HG02759 (cell line): ENCODE results near the gene RNF130.
"Not testable (repeated sequence)": the region's sequence is repeated elsewhere in the genome, so short reads cannot be mapped to it uniquely, and the experiment has no call there.

Experiments used
- ATAC-seq: cut with Tn5 transposase; IDR thresholded peaks from one replicate; pipeline ENCODE4 v1.9.1; 2021; ENCODE audit warnings: mild to moderate bottlenecking, moderate library complexity; ENCODE audit not compliant: unreplicated experiment

RNF130 gene

DNA sequence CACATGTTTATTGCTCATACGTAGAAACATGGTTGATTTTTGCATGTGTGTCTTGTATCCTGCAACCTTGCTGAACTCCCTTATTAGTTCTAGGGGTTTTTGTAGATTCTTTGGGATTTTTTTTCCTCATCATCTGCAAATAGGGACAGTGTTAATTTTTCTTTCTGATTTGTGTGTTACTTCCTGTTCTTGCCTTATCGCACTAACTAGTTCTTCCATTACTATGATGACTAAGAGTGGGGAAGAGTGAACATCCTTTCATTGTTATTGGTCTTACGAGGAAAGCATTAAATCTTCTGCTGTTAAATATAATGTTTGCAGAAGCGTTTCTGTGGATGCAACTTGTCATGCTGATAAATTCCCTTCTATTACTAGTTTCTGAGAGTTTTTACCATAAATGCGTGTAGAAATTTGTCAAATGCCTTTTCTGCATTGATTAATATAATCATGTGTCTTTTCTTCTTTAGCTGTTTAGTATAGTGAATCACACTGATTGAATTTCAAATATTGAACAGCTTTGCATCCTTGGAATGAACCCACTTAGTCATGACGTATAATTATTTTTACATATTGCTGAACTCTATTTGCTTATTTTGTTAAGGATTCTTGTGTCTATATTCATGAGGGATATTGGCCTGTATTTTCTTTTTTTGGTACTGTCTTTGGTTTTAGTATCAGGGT, 32.1 kb upstream of the RNF130 start:
- no peak for ATAC-seq

DNA sequence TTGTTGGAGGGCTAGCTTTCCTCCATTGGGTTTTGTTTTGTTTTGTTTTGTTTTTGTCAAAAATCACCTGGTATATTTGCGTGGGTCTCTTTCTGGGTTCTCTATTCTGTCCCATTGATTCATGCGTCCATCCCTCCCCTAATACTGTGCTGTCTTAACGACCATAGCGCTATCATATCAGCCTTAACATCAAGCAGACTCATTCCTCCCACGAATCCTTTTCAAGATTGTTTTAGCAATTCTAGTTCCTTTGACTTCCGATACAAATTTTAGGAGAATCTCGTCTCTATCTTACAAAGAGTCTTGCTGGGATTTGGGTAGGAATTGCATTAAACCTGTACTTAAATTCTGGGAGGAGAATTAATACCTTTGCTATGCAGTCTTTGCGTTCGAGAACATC, 31.1 kb upstream of the RNF130 start:
- ATAC-seq: no peak

DNA sequence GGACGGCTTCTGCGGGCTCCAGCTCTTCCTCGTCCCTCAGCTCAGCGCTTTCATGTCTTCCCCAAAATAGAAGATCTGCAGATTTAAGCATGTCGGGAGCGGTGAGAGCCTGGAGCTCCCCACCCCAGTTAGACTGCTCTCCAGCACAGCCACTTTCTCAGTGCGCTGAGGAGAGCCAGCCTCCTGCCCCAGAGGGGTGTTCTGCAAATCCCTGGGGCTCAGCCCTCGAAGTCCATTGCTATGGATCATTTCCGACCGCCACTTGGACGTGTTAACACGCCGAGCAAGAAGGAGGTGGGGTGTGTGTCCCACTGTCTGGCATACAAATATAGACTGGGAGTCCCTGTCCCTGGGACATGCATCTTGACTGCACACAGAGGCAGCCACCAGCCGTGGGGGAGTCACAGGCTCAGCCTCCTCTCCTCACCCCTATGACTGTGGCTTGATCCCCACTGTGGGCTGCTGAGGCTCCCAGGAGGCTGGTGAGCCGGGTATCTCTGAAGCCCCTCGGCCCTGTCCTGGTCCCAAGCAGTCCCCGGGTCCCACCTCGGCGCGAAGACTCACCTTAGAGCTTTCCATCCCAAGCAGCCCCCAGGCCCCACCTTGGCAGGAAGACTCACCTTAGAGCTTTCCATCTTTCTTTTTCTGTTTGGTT, 30.0 kb upstream of the RNF130 start:
- no peak for ATAC-seq

GRCh38 chr5:180100621-180101450, 29.3 kb upstream of the RNF130 start:
- no peak for ATAC-seq

DNA sequence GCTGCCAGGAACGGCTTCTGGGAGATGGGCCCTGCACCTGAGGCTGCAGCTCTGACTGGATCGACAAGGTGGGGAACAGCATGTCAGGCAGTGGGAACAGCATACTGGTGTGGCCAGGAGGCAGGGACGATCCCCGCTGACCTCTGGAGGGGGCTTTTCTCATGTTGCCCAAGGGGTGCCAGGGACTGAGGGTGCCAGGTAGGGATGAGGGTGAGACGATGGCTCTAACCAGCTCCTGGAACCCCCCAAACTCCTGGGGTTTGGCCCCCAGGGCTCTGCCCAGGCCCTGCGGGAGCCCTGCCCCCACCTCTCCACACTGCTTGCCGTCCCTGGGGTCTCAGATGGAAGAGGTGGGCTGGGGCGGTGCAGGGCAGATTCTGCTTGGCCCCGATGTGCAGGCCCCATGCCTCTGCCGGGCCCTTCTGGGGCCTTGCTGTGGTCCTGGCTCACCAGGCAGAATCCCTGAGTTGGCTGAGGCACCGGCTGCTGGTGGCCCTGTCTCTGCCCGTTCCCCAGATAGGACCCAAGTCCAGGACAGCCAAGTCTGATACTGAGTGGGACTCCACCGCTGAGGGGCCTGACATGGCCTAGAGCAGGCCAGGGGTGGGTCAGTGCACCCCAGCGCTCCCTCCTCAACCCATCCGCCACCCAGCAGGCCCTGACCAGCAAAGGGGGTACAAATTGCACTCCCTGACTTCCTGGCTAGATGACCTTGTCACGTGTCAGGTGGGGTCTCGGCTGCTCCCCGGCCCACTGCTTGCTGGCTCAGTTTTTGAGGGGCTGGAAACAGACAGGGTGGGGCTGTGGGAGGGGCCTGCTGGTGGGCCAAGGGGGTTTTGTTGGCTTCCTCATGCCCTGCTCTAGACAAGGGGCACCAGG, 28.4 kb upstream of the RNF130 start:
- no peak for ATAC-seq

GRCh38 chr5:180098991-180099732, 27.6 kb upstream of the RNF130 start:
- ATAC-seq: no peak

DNA sequence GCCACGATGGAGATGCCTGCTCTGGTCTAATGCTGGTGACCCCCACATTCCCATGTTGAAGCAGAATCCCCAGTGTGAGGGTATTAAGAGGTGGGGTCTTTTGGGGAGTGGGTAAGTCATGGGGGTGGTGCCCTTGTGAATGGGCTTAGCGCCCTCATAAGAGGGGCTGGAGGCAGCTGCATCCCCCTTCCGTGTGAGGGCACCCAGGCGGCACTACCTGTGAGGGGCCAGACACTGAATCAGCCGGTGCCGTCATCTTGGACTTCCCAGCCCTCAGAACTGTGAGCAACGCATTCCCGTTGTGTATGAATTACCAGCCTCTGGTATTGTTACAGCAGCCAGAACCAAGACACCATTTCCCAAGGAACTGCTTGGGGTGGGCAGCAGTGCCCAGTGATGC, 27.0 kb upstream of the RNF130 start:
- no peak for ATAC-seq

DNA sequence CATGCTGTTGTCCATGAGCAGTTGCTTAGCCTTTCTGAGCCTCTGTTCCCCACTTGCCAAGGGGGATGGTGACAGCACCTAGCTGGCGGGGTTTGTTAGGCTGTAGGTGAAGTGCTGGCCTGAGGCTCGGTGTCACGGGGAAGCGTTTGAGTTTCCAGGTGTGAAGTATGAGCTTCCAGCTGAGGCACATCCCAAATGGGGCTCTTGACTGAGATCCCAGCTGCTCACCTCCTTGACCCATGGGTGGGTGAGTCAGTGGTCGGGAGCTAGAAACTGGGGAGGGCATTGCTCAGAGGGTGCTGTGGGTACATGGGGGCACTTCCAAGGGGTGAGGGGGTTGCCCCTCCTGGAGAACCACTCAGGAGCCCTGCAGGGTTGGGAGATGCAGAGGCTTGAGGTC, 26.4 kb upstream of the RNF130 start:
- ATAC-seq: no peak

GRCh38 chr5:180097163-180097894, 25.8 kb upstream of the RNF130 start:
- ATAC-seq: no peak

- ATAC-seq: no peak
Measured at GRCh38 chr5:180096616-180097015, 25.1 kb upstream of the RNF130 start.

- ATAC-seq: no peak
Measured at GRCh38 chr5:180095545-180095944, 24.0 kb upstream of the RNF130 start.

GRCh38 chr5:180093651-180094382, 22.3 kb upstream of the RNF130 start:
- no peak for ATAC-seq

DNA sequence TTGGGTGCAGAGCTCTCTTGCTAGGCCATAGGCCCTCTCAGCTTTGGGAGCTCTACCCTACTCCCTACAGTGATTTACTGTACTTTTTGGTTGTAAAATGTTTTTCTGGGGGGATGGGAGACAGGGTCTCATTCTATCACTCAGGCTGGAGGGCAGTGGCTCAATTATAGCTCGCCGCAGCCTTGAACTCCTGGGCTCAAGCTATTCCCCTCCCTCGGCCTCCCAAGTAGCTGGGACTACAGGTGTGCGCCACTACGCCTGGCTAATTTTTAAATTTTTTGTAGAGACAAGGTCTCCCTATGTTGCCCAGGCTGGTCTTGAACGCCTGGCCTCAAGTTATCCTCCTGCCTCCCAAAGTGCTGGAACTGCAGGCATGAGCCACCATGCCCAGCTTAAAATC, 21.7 kb upstream of the RNF130 start:
- no peak for ATAC-seq

DNA sequence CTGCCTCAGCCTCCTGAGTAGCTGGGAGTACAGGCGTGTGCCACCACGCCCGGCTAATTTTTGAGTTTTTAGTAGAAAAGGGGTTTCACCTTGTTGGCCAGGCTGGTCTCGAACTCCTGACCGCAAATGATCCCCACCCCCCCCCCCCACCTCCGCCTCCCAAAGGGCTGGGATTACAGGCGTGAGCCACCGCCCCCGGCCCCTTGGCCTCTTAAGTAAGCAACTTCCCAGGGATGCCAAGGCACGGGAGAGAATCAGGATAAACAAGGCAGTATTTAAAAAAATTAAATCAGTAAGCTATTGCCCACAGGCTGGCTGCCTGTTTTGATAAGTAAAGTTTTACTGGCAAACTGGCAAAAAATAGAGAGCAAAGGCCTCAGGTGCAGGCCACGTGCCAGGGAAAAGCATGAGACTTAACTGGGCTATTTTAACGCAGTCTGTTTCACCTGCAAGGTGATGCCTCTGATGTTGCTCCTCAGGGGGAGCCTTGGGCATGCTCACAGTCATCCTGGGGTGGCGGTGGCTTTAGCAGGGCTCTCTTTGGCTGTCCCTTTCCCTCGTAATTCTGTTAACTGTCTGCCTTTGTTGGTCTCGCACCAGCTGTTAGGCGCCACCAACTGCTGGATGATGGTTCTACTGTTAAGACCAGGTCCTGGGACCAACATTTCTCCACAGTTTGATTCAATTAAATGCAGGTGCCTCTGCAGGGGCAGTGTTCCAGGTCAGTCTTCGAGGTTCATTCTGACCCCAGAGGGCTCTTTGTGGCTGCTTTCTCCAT, 19.4 kb upstream of the RNF130 start:
- no peak for ATAC-seq

GRCh38 chr5:180090098-180090768, 18.7 kb upstream of the RNF130 start:
- ATAC-seq: peak; percentile 43

DNA sequence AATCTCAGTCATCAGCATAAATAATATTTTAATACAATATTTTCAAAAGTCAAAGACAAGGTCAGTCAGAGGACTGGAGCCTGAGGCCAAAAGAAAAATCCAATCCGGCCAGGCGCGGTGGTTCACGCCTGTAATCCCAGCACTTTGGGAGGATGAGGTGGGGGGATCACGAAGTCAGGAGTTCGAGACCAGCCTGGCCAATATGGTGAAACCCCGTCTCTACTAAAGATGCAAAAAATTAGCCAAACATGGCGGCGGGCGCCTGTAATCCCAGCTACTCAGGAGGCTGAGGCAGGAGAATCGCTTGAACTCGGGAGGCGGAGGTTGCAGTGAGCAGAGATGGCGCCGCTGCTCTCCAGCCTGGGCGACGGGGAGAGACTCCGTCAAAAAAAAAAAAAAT, 18.1 kb upstream of the RNF130 start:
- ATAC-seq: not testable (repeated sequence)

DNA sequence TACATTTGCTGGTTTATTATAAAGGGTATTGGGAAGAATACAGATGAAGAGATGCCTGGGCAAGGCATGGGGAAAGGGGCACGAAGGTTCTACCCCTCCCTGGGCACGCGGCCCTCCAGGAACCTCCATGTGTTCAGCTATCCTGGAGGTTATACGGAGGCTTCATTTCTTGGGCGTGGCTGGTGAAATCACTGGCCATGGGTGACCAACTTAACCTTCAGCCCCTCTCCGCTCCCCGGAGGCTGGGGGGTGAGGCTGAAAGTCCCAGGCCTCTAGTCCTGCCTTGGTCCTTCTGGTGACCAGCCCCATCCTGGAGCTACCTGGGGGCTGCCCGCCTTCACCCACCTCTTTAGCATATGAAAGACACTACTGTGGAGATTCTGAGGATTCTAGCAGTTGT, 17.0 kb upstream of the RNF130 start:
- ATAC-seq: no peak
